ENCODE results near the gene TADA3.

The TADA3 gene

GRCh38 chr3:9767418-9767817 lies 24.9 kb downstream of the TADA3 start:
- H3K9ac ChIP-seq (ENCODE audit: low read length) = no peak overlapping the region
- no peak overlapping the region for H3K4me3 ChIP-seq (ENCODE audit: low read length)
- H3K4me1 ChIP-seq (ENCODE audit: control insufficient read depth, insufficient read depth, low read length) = peaks cover 36% of the 10 kb centered on the region

DNA sequence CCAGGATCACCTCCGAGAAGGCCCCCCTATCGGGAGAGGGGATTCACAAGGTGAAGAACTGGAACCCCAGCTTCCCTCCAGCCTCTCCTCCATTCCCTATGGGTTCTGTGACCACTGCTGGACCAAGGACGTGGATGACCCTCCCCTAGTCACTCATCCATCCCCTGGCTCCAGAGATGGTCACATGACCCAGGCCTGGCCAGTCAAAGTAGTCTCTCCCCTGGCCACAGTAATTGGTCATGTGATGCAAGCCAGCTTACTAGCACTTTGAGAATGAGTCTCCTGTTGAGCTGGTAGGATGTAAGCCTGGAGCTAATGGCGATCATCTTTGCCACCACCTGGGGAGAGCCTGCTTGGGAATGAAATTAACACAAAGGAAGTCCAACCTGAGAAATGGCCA lies 26.4 kb downstream of the TADA3 start:
- Histone ChIP-seq H3K9me3 (ENCODE audit: control insufficient read depth, low read length) (no peaks in the 10 kb centered on the region), H3K9ac (ENCODE audit: low read length) (no peak overlapping the region), H3K27me3 (ENCODE audit: control insufficient read depth, insufficient read depth, low read length) (no peaks in the 10 kb centered on the region), H3K4me1 (ENCODE audit: control insufficient read depth, insufficient read depth, low read length) (peaks cover 36% of the 10 kb centered on the region), H3K36me3 (ENCODE audit: control insufficient read depth, insufficient read depth, low read length) (no peaks in the 10 kb centered on the region), H3K4me3 (ENCODE audit: low read length) (no peak overlapping the region)

More at GRCh38 chr3:9767418-9767817, 24.9 kb downstream of the TADA3 start:
- Histone ChIP-seq H3K9me3 (ENCODE audit: control insufficient read depth, low read length) (no peaks in the 10 kb centered on the region), H3K36me3 (ENCODE audit: control insufficient read depth, insufficient read depth, low read length) (no peaks in the 10 kb centered on the region), H3K27me3 (ENCODE audit: control insufficient read depth, insufficient read depth, low read length) (no peaks in the 10 kb centered on the region)

- Histone ChIP-seq H3K9me3 (ENCODE audit: control insufficient read depth, low read length) (no peaks in the 10 kb centered on the region), H3K4me1 (ENCODE audit: control insufficient read depth, insufficient read depth, low read length) (peaks cover 9% of the 10 kb centered on the region), H3K36me3 (ENCODE audit: control insufficient read depth, insufficient read depth, low read length) (peaks cover 3% of the 10 kb centered on the region), H3K9ac (ENCODE audit: low read length) (no peak overlapping the region), H3K4me3 (ENCODE audit: low read length) (no peak overlapping the region), H3K27me3 (ENCODE audit: control insufficient read depth, insufficient read depth, low read length) (no peaks in the 10 kb centered on the region)
Measured at GRCh38 chr3:9762871-9763270, 29.4 kb downstream of the TADA3 start.

DNA sequence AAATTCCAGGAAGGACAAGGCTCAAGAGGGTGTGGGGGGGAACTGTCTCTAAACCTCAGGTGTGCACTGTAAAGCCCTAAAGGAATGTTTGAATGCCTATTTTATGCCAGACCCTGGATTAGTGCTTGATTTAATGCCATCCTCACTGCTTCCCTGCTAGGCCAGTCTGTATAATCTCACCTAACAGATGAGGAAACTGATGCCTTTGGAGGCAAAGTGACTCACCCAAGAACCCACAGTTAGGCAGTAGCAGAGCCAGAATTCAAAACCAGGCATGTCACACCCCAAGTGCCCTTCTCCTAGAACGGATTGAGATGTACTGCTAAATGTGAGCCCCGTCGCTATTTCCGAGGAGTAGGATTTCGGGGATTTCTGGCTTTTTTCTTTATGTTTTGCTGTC lies 30.4 kb downstream of the TADA3 start:
- Histone ChIP-seq H3K4me1 (ENCODE audit: control insufficient read depth, insufficient read depth, low read length) (peaks cover 1% of the 10 kb centered on the region), H3K27me3 (ENCODE audit: control insufficient read depth, insufficient read depth, low read length) (no peaks in the 10 kb centered on the region), H3K4me3 (ENCODE audit: low read length) (no peak overlapping the region), H3K36me3 (ENCODE audit: control insufficient read depth, insufficient read depth, low read length) (peaks cover 3% of the 10 kb centered on the region), H3K9me3 (ENCODE audit: control insufficient read depth, low read length) (no peaks in the 10 kb centered on the region), H3K9ac (ENCODE audit: low read length) (no peak overlapping the region)

GRCh38 chr3:9760779-9761505 lies 31.3 kb downstream of the TADA3 start:
- no peaks in the 10 kb centered on the region for H3K27me3 ChIP-seq (ENCODE audit: control insufficient read depth, insufficient read depth, low read length)

DNA sequence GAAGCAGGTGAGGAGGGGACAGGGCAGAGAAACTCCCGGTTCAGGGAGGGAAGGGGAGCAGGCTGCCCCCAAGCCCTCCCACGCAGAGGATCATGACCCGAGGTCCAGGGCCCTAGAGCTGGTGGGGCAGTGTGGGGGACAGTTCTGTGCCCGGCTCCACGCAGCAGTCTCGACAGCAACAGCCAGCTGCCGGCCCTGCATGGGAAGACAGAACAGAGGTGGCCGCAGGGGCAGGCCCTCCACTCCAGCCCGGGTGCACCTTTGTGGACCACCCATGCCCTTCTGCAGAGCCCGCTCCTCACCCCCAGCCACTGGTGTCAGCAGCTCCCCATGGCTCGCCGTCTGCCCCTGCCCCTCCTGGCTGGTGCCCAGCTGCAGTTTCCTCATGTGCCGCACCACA lies 34.8 kb downstream of the TADA3 start:
- no peaks in the 10 kb centered on the region for H3K9me3 ChIP-seq (ENCODE audit: control insufficient read depth, low read length)
- H3K9ac ChIP-seq (ENCODE audit: low read length) = no peak overlapping the region
- no peaks in the 10 kb centered on the region for H3K27me3 ChIP-seq (ENCODE audit: control insufficient read depth, insufficient read depth, low read length)
- no peak overlapping the region for H3K4me3 ChIP-seq (ENCODE audit: low read length)
- peaks cover 5% of the 10 kb centered on the region for H3K4me1 ChIP-seq (ENCODE audit: control insufficient read depth, insufficient read depth, low read length)
- peaks cover 3% of the 10 kb centered on the region for H3K36me3 ChIP-seq (ENCODE audit: control insufficient read depth, insufficient read depth, low read length)

More at GRCh38 chr3:9760779-9761505, 31.3 kb downstream of the TADA3 start:
- Histone ChIP-seq H3K9me3 (ENCODE audit: control insufficient read depth, low read length) (no peaks in the 10 kb centered on the region), H3K36me3 (ENCODE audit: control insufficient read depth, insufficient read depth, low read length) (peaks cover 3% of the 10 kb centered on the region), H3K4me3 (ENCODE audit: low read length) (no peak overlapping the region), H3K9ac (ENCODE audit: low read length) (no peak overlapping the region), H3K4me1 (ENCODE audit: control insufficient read depth, insufficient read depth, low read length) (no peaks in the 10 kb centered on the region)

DNA sequence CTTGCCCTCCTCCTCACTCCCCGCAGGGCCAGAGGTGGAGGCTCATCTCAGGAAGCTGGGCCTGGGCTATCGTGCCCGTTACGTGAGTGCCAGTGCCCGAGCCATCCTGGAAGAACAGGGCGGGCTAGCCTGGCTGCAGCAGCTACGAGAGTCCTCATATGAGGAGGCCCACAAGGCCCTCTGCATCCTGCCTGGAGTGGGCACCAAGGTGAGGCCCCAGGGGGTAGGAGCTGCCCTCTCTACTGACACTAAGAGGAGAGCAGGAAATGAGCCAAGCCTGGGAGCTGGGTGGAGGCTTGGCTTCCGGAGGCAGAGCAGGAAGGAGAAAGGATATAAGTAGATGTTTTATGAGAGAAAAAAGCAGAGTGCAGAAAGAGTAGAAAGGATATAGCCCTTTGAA lies 37.6 kb downstream of the TADA3 start:
- Histone ChIP-seq H3K36me3 (ENCODE audit: control insufficient read depth, insufficient read depth, low read length) (peaks cover 7% of the 10 kb centered on the region), H3K4me3 (ENCODE audit: low read length) (no peak overlapping the region), H3K4me1 (ENCODE audit: control insufficient read depth, insufficient read depth, low read length) (peaks cover 20% of the 10 kb centered on the region)

GRCh38 chr3:9750556-9751411 lies 41.5 kb downstream of the TADA3 start:
- Histone ChIP-seq H3K4me3 (ENCODE audit: low read length) (peak overlapping the region; percentile 81), H3K9me3 (ENCODE audit: control insufficient read depth, low read length) (no peaks in the 10 kb centered on the region), H3K9ac (ENCODE audit: low read length) (peak overlapping the region; percentile 75), H3K36me3 (ENCODE audit: control insufficient read depth, insufficient read depth, low read length) (peaks cover 9% of the 10 kb centered on the region), H3K4me1 (ENCODE audit: control insufficient read depth, insufficient read depth, low read length) (peaks cover 26% of the 10 kb centered on the region), H3K27me3 (ENCODE audit: control insufficient read depth, insufficient read depth, low read length) (no peaks in the 10 kb centered on the region)

More for the DNA sequence above, 37.6 kb downstream of the TADA3 start:
- H3K9ac ChIP-seq (ENCODE audit: low read length) = no peak overlapping the region
- no peaks in the 10 kb centered on the region for H3K9me3 ChIP-seq (ENCODE audit: control insufficient read depth, low read length)
- H3K27me3 ChIP-seq (ENCODE audit: control insufficient read depth, insufficient read depth, low read length) = no peaks in the 10 kb centered on the region

- Histone ChIP-seq H3K27me3 (ENCODE audit: control insufficient read depth, insufficient read depth, low read length) (no peaks in the 10 kb centered on the region), H3K9me3 (ENCODE audit: control insufficient read depth, low read length) (no peaks in the 10 kb centered on the region), H3K36me3 (ENCODE audit: control insufficient read depth, insufficient read depth, low read length) (peaks cover 18% of the 10 kb centered on the region), H3K9ac (ENCODE audit: low read length) (peak within 1 kb of the TSS; percentile 75), H3K4me1 (ENCODE audit: control insufficient read depth, insufficient read depth, low read length) (peaks cover 26% of the 10 kb centered on the region), H3K4me3 (ENCODE audit: low read length) (peak within 1 kb of the TSS; percentile 81)
Measured at GRCh38 chr3:9749645-9750555, 42.4 kb downstream of the TADA3 start, which contains the start of gene OGG1. TSS of gene OGG1 (plus strand) at chr3:9749952. CDS start at chr3:9750287, 335 bp downstream.

GRCh38 chr3:9749296-9749644 lies 43.0 kb downstream of the TADA3 start:
- Histone ChIP-seq H3K27me3 (ENCODE audit: control insufficient read depth, insufficient read depth, low read length) (no peaks in the 10 kb centered on the region), H3K36me3 (ENCODE audit: control insufficient read depth, insufficient read depth, low read length) (peaks cover 18% of the 10 kb centered on the region), H3K9ac (ENCODE audit: low read length) (peak overlapping the region; percentile 75), H3K4me1 (ENCODE audit: control insufficient read depth, insufficient read depth, low read length) (peaks cover 21% of the 10 kb centered on the region), H3K4me3 (ENCODE audit: low read length) (peak overlapping the region; percentile 81), H3K9me3 (ENCODE audit: control insufficient read depth, low read length) (no peaks in the 10 kb centered on the region)

DNA sequence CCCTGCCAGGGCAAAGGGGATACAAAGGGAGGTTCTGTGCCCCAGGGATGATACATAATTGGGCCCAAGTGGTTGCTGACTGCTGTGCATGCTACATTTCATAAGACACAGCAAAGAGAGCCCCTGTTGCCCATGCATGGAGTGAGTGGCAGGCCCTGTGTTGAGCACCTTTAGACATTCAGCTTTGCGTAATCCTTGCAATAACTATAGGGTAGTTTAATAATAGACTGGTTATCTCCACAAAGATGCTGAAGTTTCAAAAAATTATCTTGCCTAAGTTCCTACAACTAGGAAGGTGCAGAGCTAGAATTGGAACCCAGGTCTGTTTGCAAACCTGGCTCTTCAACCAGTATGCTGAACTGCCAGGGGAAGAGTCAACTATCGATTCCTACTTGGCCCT lies 44.2 kb downstream of the TADA3 start:
- peaks cover 26% of the 10 kb centered on the region for H3K36me3 ChIP-seq (ENCODE audit: control insufficient read depth, insufficient read depth, low read length)
- no peak overlapping the region for H3K9ac ChIP-seq (ENCODE audit: low read length)
- H3K9me3 ChIP-seq (ENCODE audit: control insufficient read depth, low read length) = no peaks in the 10 kb centered on the region
- H3K4me1 ChIP-seq (ENCODE audit: control insufficient read depth, insufficient read depth, low read length) = peaks cover 21% of the 10 kb centered on the region
- H3K27me3 ChIP-seq (ENCODE audit: control insufficient read depth, insufficient read depth, low read length) = no peaks in the 10 kb centered on the region
- H3K4me3 ChIP-seq (ENCODE audit: low read length) = no peak overlapping the region

All from mucosa of stomach (tissue), 1 donor.